HEK293T (cell line): Measurements from ENCODE around the gene KLRC4.
"Not testable (repeated sequence)": the region's sequence is repeated elsewhere in the genome, so short reads cannot be mapped to it uniquely, and the experiment has no call there.

Source experiments
- CTCF ChIA-PET: fragments of 350-600 bp; formaldehyde crosslinking; extraction: SDS; loops from one replicate; lab custom pipeline; 2021; ENCODE audit warnings: antibody characterized with exemption, inconsistent platforms; lab: Yijun Ruan, JAX
- POLR2A ChIA-PET: fragments of 350-600 bp; formaldehyde crosslinking; extraction: SDS; loops from one replicate; lab custom pipeline; 2020; ENCODE audit warnings: antibody characterized with exemption, inconsistent platforms; lab: Yijun Ruan, JAX
- DNase-seq: peaks from one replicate; pipeline ENCODE4 v3.0.0; 2012; ENCODE audit warnings: mixed read lengths; ENCODE audit errors: extremely low spot score
- ARNT ChIP-seq: fragments of 450-650 bp; IDR thresholded peaks from 2 replicates; pipeline ENCODE4 v1.6.1; 2017; ENCODE audit warnings: mild to moderate bottlenecking
- BHLHE40 ChIP-seq: fragments of 450-650 bp; IDR thresholded peaks from 2 replicates; pipeline ENCODE4 v1.6.1; 2016; ENCODE audit warnings: mild to moderate bottlenecking, moderate library complexity, borderline replicate concordance
- CTBP1 ChIP-seq: fragments of 450-650 bp; IDR thresholded peaks from 2 replicates; pipeline ENCODE4 v1.6.1; 2016; ENCODE audit warnings: borderline replicate concordance
- ELF4 ChIP-seq: fragments of 450-650 bp; IDR thresholded peaks from 2 replicates; pipeline ENCODE4 v1.6.1; 2017; ENCODE audit warnings: antibody characterized with exemption
- FOXA1 ChIP-seq: fragments of 450-650 bp; IDR thresholded peaks from 2 replicates; pipeline ENCODE4 v1.6.1; 2016; ENCODE audit warnings: mild to moderate bottlenecking
- FOXK2 ChIP-seq: fragments of 450-650 bp; IDR thresholded peaks from 2 replicates; pipeline ENCODE4 v1.6.1; 2016; ENCODE audit warnings: mild to moderate bottlenecking
- FOXM1 ChIP-seq: fragments of 450-650 bp; IDR thresholded peaks from 2 replicates; pipeline ENCODE4 v1.6.1; 2017; ENCODE audit warnings: mild to moderate bottlenecking, borderline replicate concordance
- HDGF ChIP-seq: fragments of 450-650 bp; IDR thresholded peaks from 2 replicates; pipeline ENCODE4 v1.6.1; 2017; ENCODE audit warnings: antibody characterized with exemption, borderline replicate concordance
- L3MBTL2 ChIP-seq: fragments of 450-650 bp; conservative IDR thresholded peaks from 2 replicates; pipeline ENCODE4 v1.6.1; 2016; ENCODE audit warnings: mild to moderate bottlenecking
- LEF1 ChIP-seq: fragments of 450-650 bp; IDR thresholded peaks from 2 replicates; pipeline ENCODE4 v1.6.1; 2017; ENCODE audit warnings: mild to moderate bottlenecking, borderline replicate concordance
- NFRKB ChIP-seq: fragments of 450-650 bp; IDR thresholded peaks from 2 replicates; pipeline ENCODE4 v1.6.1; 2016; ENCODE audit warnings: mild to moderate bottlenecking, moderate library complexity
- SP1 ChIP-seq: fragments of 450-650 bp; IDR thresholded peaks from 2 replicates; pipeline ENCODE4 v1.6.1; 2017
- SUZ12 ChIP-seq: fragments of 450-650 bp; IDR thresholded peaks from 2 replicates; pipeline ENCODE4 v1.6.1; 2016; ENCODE audit warnings: mild to moderate bottlenecking
- TARDBP ChIP-seq: fragments of 450-650 bp; IDR thresholded peaks from 2 replicates; pipeline ENCODE4 v1.6.1; 2016
- ZNF384 ChIP-seq: fragments of 450-650 bp; IDR thresholded peaks from 2 replicates; pipeline ENCODE4 v1.6.1; 2016
- TF ChIP-seq, protein P1 (sequence below): fragments of 450-650 bp; IDR thresholded peaks from 2 replicates; pipeline ENCODE4 v1.6.1; 2016

The KLRC4 gene

DNA sequence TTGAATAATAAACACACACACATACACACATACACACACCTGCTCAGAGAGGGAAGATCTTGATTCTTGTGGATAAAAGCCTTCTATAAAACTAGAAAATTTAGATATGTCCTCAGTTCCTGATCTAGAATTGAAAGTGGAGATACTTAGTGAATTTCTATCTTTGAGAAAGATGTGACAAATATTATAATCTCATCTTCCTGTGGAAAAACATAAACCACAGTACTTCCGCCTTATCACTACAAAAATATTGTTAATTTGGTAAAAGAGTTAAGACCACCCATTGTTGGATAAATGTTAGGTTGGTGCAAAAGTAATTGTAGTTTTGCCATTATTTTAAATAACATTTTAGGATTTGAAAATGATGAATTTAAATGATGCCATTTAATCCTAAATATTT lies 19.7 kb downstream of the KLRC4 start, which contains the start of gene KLRK1:
TSS of gene KLRK1 (minus strand) at position 138 of the 400 bp plus-strand sequence. CDS start 1,231 bp downstream, outside the sequence.
- TF ChIP-seq NFRKB (no peak), L3MBTL2 (no peak), TARDBP (no peak), SP1 (no peak), ELF4 (no peak), HDGF (no peak), LEF1 (no peak), ZNF384 (no peak), BHLHE40 (no peak), ARNT (no peak)
- TF ChIP-seq, protein P1, sequence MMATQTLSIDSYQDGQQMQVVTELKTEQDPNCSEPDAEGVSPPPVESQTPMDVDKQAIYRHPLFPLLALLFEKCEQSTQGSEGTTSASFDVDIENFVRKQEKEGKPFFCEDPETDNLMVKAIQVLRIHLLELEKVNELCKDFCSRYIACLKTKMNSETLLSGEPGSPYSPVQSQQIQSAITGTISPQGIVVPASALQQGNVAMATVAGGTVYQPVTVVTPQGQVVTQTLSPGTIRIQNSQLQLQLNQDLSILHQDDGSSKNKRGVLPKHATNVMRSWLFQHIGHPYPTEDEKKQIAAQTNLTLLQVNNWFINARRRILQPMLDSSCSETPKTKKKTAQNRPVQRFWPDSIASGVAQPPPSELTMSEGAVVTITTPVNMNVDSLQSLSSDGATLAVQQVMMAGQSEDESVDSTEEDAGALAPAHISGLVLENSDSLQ: no peak
- ChIA-PET POLR2A (no interaction called here), CTCF (interaction anchor here (0.6 kb wide), 1 partner anchor 90 kb away, joined by 4 read pairs; no protein-coding TSS in a partner anchor)
- DNase-seq: no peak

DNA sequence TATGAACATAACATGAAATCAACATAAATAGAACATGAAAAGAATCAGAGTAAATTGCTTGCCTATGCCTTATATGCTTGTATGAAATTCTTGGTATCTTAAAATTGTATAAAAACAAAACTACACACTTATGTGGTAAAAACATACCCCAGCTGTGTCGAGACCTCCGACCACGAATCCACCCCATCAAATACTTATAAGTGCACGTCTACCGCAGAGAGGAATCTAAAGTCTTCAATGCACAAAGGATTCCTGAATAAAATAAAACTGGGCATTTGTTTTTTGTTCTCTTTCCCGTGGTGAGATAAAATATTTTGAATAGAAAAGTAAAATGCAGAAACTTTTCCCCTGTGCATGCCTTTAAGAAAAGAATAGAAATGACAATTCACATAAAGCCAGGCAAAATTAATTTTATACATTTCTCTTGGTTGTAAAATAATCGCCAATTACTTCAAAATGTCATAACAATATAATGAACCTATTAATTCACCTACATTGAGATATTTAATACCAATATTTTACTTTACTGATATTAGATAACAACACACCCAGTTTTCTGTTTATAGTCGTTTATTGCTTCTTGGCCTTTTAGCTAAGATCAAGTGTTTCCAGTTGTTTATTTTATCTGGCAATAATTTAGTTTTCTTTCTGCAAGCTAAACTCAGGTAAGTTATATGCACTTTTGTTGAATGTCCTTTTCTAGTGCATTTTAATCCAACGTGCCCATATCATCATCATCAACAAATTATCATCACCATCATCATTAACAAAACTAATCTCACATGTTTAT lies 20.7 kb downstream of the KLRC4 start:
- TF ChIP-seq CTBP1: no peak
- no peak for TF ChIP-seq ELF4
- no peak for TF ChIP-seq BHLHE40
- no peak for TF ChIP-seq NFRKB
- no peak for TF ChIP-seq HDGF
- no peak for TF ChIP-seq SP1
- no peak for TF ChIP-seq ARNT
- TF ChIP-seq LEF1: no peak
- no peak for TF ChIP-seq L3MBTL2
- no peak for TF ChIP-seq ZNF384
- TF ChIP-seq FOXA1: no peak
- TF ChIP-seq, protein P1: no peak
- TF ChIP-seq TARDBP: no peak
- no peak for TF ChIP-seq SUZ12
- no peak for TF ChIP-seq FOXK2
- TF ChIP-seq FOXM1: no peak
- no peak for DNase-seq
- CTCF ChIA-PET: no interaction called here
- POLR2A ChIA-PET: no interaction called here

DNA sequence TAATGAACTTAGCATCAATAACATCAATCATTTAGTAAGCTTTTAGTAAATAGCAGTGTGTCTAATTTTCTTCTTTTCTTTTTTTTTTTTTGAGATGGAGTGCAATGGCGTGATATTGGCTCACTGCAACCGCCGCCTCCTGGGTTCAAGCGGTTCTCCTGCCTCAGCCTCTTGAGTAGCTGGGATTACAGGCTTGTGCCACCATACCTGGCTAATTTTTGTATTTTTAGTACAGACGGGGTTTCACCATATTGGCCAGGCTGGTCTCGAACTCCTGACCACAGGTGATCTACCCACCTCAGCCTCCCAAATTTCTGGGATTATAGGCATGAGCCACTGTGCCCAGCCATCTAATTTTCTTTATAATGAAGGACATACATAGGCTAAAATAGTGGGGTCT lies 22.1 kb downstream of the KLRC4 start:
- CTCF ChIA-PET, DNase-seq: not testable (repeated sequence)
- POLR2A ChIA-PET: interaction anchor here (3.0 kb wide), 1 partner anchor 23 kb away, joined by 11 read pairs; no protein-coding TSS in a partner anchor

DNA sequence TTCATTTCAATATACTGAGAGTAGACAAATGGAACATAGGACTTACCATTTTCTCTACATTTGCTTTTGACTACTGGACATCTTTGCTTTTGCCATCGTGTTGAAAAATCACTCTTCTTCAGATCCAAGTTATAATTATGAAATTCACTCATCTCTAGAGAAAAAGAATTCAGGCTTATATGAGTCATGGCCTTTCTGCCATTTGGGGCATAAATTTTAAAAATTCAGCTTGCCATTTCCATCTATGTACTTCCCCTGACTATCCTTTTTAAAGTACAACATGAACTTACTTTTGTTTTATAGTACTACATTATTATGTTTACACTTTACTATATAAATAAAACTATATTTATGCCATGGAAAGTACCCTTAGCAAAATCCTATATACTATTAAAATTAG lies 22.7 kb downstream of the KLRC4 start:
- POLR2A ChIA-PET: interaction anchor here (3.0 kb wide), 1 partner anchor 22 kb away, joined by 11 read pairs; no protein-coding TSS in a partner anchor
- DNase-seq: no peak
- TF ChIP-seq NFRKB (no peak), FOXM1 (no peak), CTBP1 (no peak), TARDBP (no peak), LEF1 (no peak), FOXK2 (no peak), FOXA1 (no peak), BHLHE40 (no peak), SUZ12 (no peak), ELF4 (no peak), HDGF (no peak), ZNF384 (no peak), SP1 (no peak), L3MBTL2 (no peak), ARNT (no peak)
- TF ChIP-seq, protein P1: no peak
- CTCF ChIA-PET: no interaction called here

DNA sequence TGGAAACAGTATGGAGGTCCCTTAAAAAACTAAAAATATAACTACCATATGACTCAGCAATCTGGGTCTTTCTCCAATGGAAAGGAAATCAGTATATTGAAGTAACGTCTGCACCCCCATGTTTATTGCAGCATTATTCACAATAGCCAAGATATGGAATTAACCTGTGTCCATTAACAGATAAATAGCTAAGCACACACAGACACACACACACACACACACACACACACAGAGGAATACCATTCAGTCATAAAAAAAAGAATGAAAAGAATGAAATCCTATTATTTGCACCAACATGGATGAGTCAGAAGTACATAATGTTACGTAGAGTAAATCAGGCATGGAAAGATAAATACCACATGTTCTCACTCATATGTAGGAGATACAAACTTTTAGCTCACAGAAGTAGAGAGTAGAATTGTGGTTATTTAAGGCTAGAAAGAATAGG lies 24.4 kb downstream of the KLRC4 start:
- POLR2A ChIA-PET: interaction anchor here (3.0 kb wide), 1 partner anchor 20 kb away, joined by 11 read pairs; no protein-coding TSS in a partner anchor
- no peak for TF ChIP-seq FOXA1
- no peak for TF ChIP-seq SUZ12
- TF ChIP-seq, protein P1: no peak
- no peak for TF ChIP-seq FOXM1
- no peak for TF ChIP-seq L3MBTL2
- no peak for TF ChIP-seq ELF4
- no peak for TF ChIP-seq LEF1
- no peak for TF ChIP-seq BHLHE40
- no peak for TF ChIP-seq CTBP1
- no peak for TF ChIP-seq NFRKB
- TF ChIP-seq FOXK2: no peak
- TF ChIP-seq ZNF384: no peak
- TF ChIP-seq SP1: no peak
- CTCF ChIA-PET: interaction anchor here (0.6 kb wide), 1 partner anchor 53 kb away, joined by 3 read pairs; no protein-coding TSS in a partner anchor
- no peak for DNase-seq
